ENCODE measurements around the gene PLAU. TPM values are rescaled to one million over a fixed set of nuclear protein-coding genes. Genes with fewer than 3 reads are reported as not detected.

The PLAU gene
- total and polyA plus RNA-seq, 2 of the 13 experiments (the other 11 are each of a cell fraction or from before 2014, with no cell fraction given): 0.45 to 11.2 TPM

- TF ChIP-seq DBP (CRISPR knock-in tag; IDR thresholded peaks at IDR 0.05; ENCODE audit: not compliant biosample characterization) (no peak), ZNF496 (CRISPR knock-in tag; IDR thresholded peaks at IDR 0.05; ENCODE audit: insufficient replicate concordance) (no peak)
Measured at GRCh38 chr10:73925539-73925938, 14.6 kb downstream of the PLAU start (continued).

- intact Hi-C loops (cut with micrococcal nuclease; ENCODE audit: unreplicated experiment) (no loop called here), in situ Hi-C loops (cut with HindIII; ENCODE audit: extremely low pct_ligation_motif_present, low pct_unique_long_range_greater_than_20kb) (no loop called here)
- no peak for DNase-seq (ENCODE audit: low spot score)
- no peak for FAIRE-seq
- Histone ChIP-seq H3K4me2 (ENCODE audit: low read depth, low read length) (no peak overlapping the region), H3K9ac (ENCODE audit: insufficient read depth, low read depth, low read length) (no peak overlapping the region), H3K27ac (ENCODE audit: extremely low read length, insufficient read depth, low read length) (no peak overlapping the region), H4K20me1 (ENCODE audit: insufficient read depth, low read length) (no peaks in the 10 kb centered on the region), H3K9me3 (ENCODE audit: low read length) (no peaks in the 10 kb centered on the region), H3K27me3 (ENCODE audit: control insufficient read depth in 1 of 2, insufficient read depth in 2 of 2, low read length in 2 of 2) (peaks cover 1 to 4% of the 10 kb centered on the region in 2 experiments; a peak in 2 of 5 replicates), H2AFZ (ENCODE audit: low read length) (no peak overlapping the region), H3K79me2 (ENCODE audit: insufficient read depth, low read length) (no peaks in the 10 kb centered on the region), H3K4me1 (ENCODE audit: insufficient read depth, low read length) (peaks cover 13% of the 10 kb centered on the region), H3K36me3 (replicated peaks in 1 of 2; ENCODE audit: control insufficient read depth in 1 of 2, insufficient read depth in 2 of 2, low read length in 2 of 2) (no peaks in the 10 kb centered on the region), H3K4me3 (replicated peaks in 1 of 3; ENCODE audit: insufficient read depth in 1 of 3, low read depth in 2 of 3, low read length in 3 of 3) (no peak overlapping the region)
- WGBS (ENCODE audit: low lambda C conversion rate): 23% methylated on average over 5 of the region's 5 CpGs
- ATAC-seq: no peak
- CTCF ChIA-PET (ENCODE audit: low intra/inter-chr PET ratio, low total read pairs): no interaction called here
- POLR2A ChIA-PET: no interaction called here
- no TSS peak for BruUV-seq (replicated peaks)
- TF ChIP-seq SCMH1 (CRISPR knock-in tag; IDR thresholded peaks at IDR 0.05; ENCODE audit: borderline replicate concordance) (no peak), FOXK2 (IDR thresholded peaks at IDR 0.05) (no peak), ZNF20 (CRISPR knock-in tag; IDR thresholded peaks at IDR 0.05) (no peak)
Measured at GRCh38 chr10:73926152-73926764, 15.3 kb downstream of the PLAU start.
